GM12878 (cell line): Measurements from ENCODE around the gene SPATA19. TPM values are rescaled to one million over a fixed set of nuclear protein-coding genes. Genes with fewer than 3 reads are reported as not detected.

Source experiments
- ATAC-seq: fragments of 200-7000 bp; cut with Tn5 transposase; 3 replicates; pipeline ENCODE4 v1.9.1; 2020; ENCODE audit warnings: mild to moderate bottlenecking, moderate library complexity
- Bru-seq: library from RNA; stranded (reverse); fragments of 400-500 nt; gene quantifications from one replicate; lab custom pipeline; 2021; lab: Mats Ljungman, UMichigan
- BruChase-seq, 2 experiments: library from RNA; stranded (reverse); fragments of 400-500 nt; gene quantifications; one replicate each; lab custom pipeline; 2021; lab: Mats Ljungman, UMichigan
- BruUV-seq: library from RNA; stranded (reverse); fragments of 400-500 nt; replicated peaks from 2 replicates; lab custom pipeline; 2021; lab: Mats Ljungman, UMichigan
- CTCF ChIA-PET: fragments of 300-600 bp; sonication (Branson Sonifier 250); formaldehyde crosslinking; extraction: SDS; loops from one replicate; lab custom pipeline; 2021; ENCODE audit warnings: inconsistent platforms; lab: Yijun Ruan, JAX
- POLR2A ChIA-PET: fragments of 350-600 bp; formaldehyde crosslinking; extraction: SDS; loops from one replicate; lab custom pipeline; 2021; ENCODE audit warnings: inconsistent platforms; lab: Charles Lee
- RAD21 ChIA-PET: fragments of 300-600 bp; sonication (Branson Sonifier 250); formaldehyde crosslinking; loops from one replicate; lab custom pipeline; 2023; ENCODE audit warnings: antibody characterized with exemption; ENCODE audit not compliant: unreplicated experiment; lab: Charles Lee
- SMC1A ChIA-PET: fragments of 300-600 bp; sonication (Branson Sonifier 250); formaldehyde crosslinking; loops from one replicate; lab custom pipeline; 2023; ENCODE audit not compliant: unreplicated experiment, uncharacterized antibody; lab: Charles Lee
- DNase-seq: peaks from one replicate; pipeline ENCODE4 v3.0.0-alpha.2; 2011; ENCODE audit warnings: low read depth, low spot score
- FAIRE-seq: peaks from 3 replicates; lab custom pipeline; 2011; peaks lifted over from hg19 to GRCh38; lab: Jason Lieb, UNC
- H2AFZ ChIP-seq: 2 replicates; pipeline ENCODE4 v1.6.0; 2011; ENCODE audit warnings: low read depth, low read length, control low read depth; ENCODE audit not compliant: control insufficient read depth
- H3K27ac ChIP-seq: 2 replicates; pipeline ENCODE4 v1.5.1; 2011; ENCODE audit warnings: control low read depth; ENCODE audit not compliant: control insufficient read depth, insufficient read depth
- H3K27me3 ChIP-seq, 2 experiments: replicated peaks in 1 of 2; 2 replicates each; pipeline versions ENCODE4 v1.6.0 to v1.6.1; 2011; ENCODE audit warnings: low read length in 1 of 2; ENCODE audit not compliant: control insufficient read depth in 2 of 2, insufficient read depth in 2 of 2
- H3K36me3 ChIP-seq, 2 experiments: 2 replicates each; pipeline ENCODE4 v1.5.1; 2011; ENCODE audit warnings: low read length in 1 of 2; ENCODE audit not compliant: control insufficient read depth in 2 of 2, insufficient read depth in 2 of 2
- H3K4me1 ChIP-seq: 2 replicates; pipeline ENCODE4 v1.6.1; 2011; ENCODE audit warnings: mild to moderate bottlenecking, low read length, moderate library complexity, mixed read lengths; ENCODE audit not compliant: control insufficient read depth, insufficient read depth
- H3K4me2 ChIP-seq: 2 replicates; pipeline ENCODE4 v1.6.0; 2011; ENCODE audit warnings: control low read depth; ENCODE audit not compliant: control insufficient read depth, insufficient read depth
- H3K4me3 ChIP-seq: fragments of 200-600 bp; sonication (generic); 2 replicates; pipeline ENCODE4 v1.5.1; 2016
- H3K79me2 ChIP-seq: 2 replicates; pipeline ENCODE4 v1.6.0; 2011; ENCODE audit warnings: low read length; ENCODE audit not compliant: control insufficient read depth, insufficient read depth
- H3K9ac ChIP-seq: 2 replicates; pipeline ENCODE4 v1.8.0; 2011; ENCODE audit warnings: low read length, control low read depth, mixed read lengths; ENCODE audit not compliant: control insufficient read depth, insufficient read depth
- H3K9me3 ChIP-seq: replicated peaks from 3 replicates; pipeline ENCODE4 v1.5.1; 2011; ENCODE audit warnings: mild to moderate bottlenecking, low read length; ENCODE audit not compliant: control insufficient read depth, insufficient read depth
- H4K20me1 ChIP-seq: 2 replicates; pipeline ENCODE4 v1.6.0; 2011; ENCODE audit not compliant: control insufficient read depth, insufficient read depth
- CEBPB ChIP-seq, 2 experiments: fragments of 150-350 bp in 1 of 2; IDR thresholded peaks; 2 replicates each; pipeline ENCODE4 v1.6.1; 2012 to 2014; ENCODE audit warnings: low read depth in 2 of 2, low read length in 2 of 2, borderline replicate concordance in 1 of 2, inconsistent platforms in 1 of 2
- EGR1 ChIP-seq, 2 experiments: IDR thresholded peaks; 1 replicate in 1 of 2; 2 replicates in 1 of 2; pipeline ENCODE4 v1.6.1; 2011 to 2012; ENCODE audit warnings: low read depth in 2 of 2, low read length in 2 of 2, borderline replicate concordance in 1 of 2, mild to moderate bottlenecking in 1 of 2, moderate library complexity in 1 of 2
- ETV6 ChIP-seq, 2 experiments: fragments of 450-650 bp in 1 of 2; IDR thresholded peaks in 1 of 2; conservative IDR thresholded peaks in 1 of 2; 2 replicates each; pipeline ENCODE4 v1.6.1; 2014; ENCODE audit warnings: antibody characterized with exemption in 1 of 2, borderline replicate concordance in 1 of 2, low read depth in 1 of 2, mild to moderate bottlenecking in 1 of 2, moderate library complexity in 1 of 2
- HCFC1 ChIP-seq: fragments of 150-350 bp; IDR thresholded peaks from 2 replicates; pipeline ENCODE4 v1.6.1; 2014; ENCODE audit warnings: low read length
- HDAC2 ChIP-seq: fragments of 200-600 bp; sonication (generic); IDR thresholded peaks from 2 replicates; pipeline ENCODE4 v1.6.1; 2017
- MYB ChIP-seq: fragments of 150-350 bp; IDR thresholded peaks from 2 replicates; pipeline ENCODE4 v1.6.1; 2014; ENCODE audit warnings: mild to moderate bottlenecking, low read depth, low read length, borderline replicate concordance
- NKRF ChIP-seq: fragments of 450-650 bp; conservative IDR thresholded peaks from 2 replicates; pipeline ENCODE4 v1.6.1; 2017; ENCODE audit warnings: mild to moderate bottlenecking, moderate library complexity
- SPI1 ChIP-seq: IDR thresholded peaks from 2 replicates; pipeline ENCODE4 v1.6.1; 2011; ENCODE audit warnings: low read depth, mild to moderate bottlenecking, low read length, moderate library complexity, borderline replicate concordance; ENCODE audit not compliant: insufficient read depth
- SUZ12 ChIP-seq: fragments of 200-600 bp; sonication (generic); IDR thresholded peaks from one replicate; pipeline ENCODE4 v1.6.1; 2018; ENCODE audit warnings: antibody characterized with exemption, mild to moderate bottlenecking; ENCODE audit not compliant: unreplicated experiment
- TAF1 ChIP-seq: IDR thresholded peaks from 2 replicates; pipeline ENCODE4 v1.6.1; 2011; ENCODE audit warnings: mild to moderate bottlenecking, low read depth, low read length, borderline replicate concordance
- ZBTB33 ChIP-seq: fragments of 450-650 bp; IDR thresholded peaks from 2 replicates; pipeline ENCODE4 v1.6.1; 2017; ENCODE audit warnings: mild to moderate bottlenecking
- ZBTB40 ChIP-seq: fragments of 450-650 bp; IDR thresholded peaks from 2 replicates; pipeline ENCODE4 v1.6.1; 2016; ENCODE audit warnings: mild to moderate bottlenecking, moderate library complexity, borderline replicate concordance
- WGBS: methylation state at CpG from one replicate; pipeline ENCODE4 v1.1.6; 2016; ENCODE audit warnings: low lambda C conversion rate; ENCODE audit not compliant: insufficient replicate concordance, insufficient coverage; ENCODE audit errors: missing lambda C conversion rate; 5-methylcytosine and 5-hydroxymethylcytosine counted together
- in situ Hi-C: fragments of 300-500 bp; cut with MboI; formaldehyde crosslinking; loops from 9 replicates; pipeline ENCODE4 v1.14.3; 2018; ENCODE audit warnings: mixed read lengths
- intact Hi-C: fragments of 100-400 bp; cut with micrococcal nuclease; formaldehyde crosslinking; loops from one replicate; pipeline ENCODE4 v1.14.2; 2022; ENCODE audit not compliant: unreplicated experiment
- long read RNA-seq, 2 experiments: library from polyadenylated mRNA; unstranded; transcript quantifications; one replicate each; pipeline ENCODE4 v2.0.0, GENCODE V29; 2019 to 2020
- polyA minus RNA-seq, 3 experiments: library from RNA; depleted of rRNA, polyadenylated mRNA; stranded (reverse); fragments of >200 nt; gene quantifications; 2 replicates each; pipeline ENCODE4 v1.2.3, GENCODE V29; 2011
- polyA plus RNA-seq, 11 experiments: library from polyadenylated mRNA; depleted of rRNA in 4 of 11; unstranded in 6 of 11; stranded (reverse) in 5 of 11; fragments of >200 nt; fragmentation: Nextera tagmentation in 4 of 11; fragmentation: Illumina TruSeq in 1 of 11; extraction: Ambion mirVana in 4 of 11; extraction: Trizol in 1 of 11; gene quantifications; 1 replicate in 1 of 11; 2 replicates in 10 of 11; pipeline versions ENCODE4 v1.2.1 to v1.2.3, GENCODE V29; 2011 to 2016; ENCODE audit warnings: inconsistent platforms in 2 of 11, missing spikeins in 2 of 11, low read depth in 1 of 11
- total RNA-seq, 4 experiments: library from RNA; depleted of rRNA in 3 of 4; stranded (reverse); fragments of >200 nt in 3 of 4; fragmentation: Illumina TruSeq in 1 of 4; extraction: Trizol in 1 of 4; gene quantifications; 2 replicates each; pipeline versions ENCODE4 v1.2.1 to v1.2.3, GENCODE V29; 2013 to 2021

The SPATA19 gene
- total RNA-seq (2013; cell fraction: nucleolus; rRNA removed): not detected in 2 replicates
- not detected in 2 replicates for total RNA-seq (2014; rRNA removed)
- not detected in 2 replicates for total RNA-seq (2014; rRNA removed; fragmentation: Illumina TruSeq; extraction: Trizol)
- total RNA-seq (2021): not detected in 2 replicates
- not detected for polyA plus RNA-seq (2011; ENCODE audit: low read depth)
- polyA plus RNA-seq (2011; rRNA removed): not detected in 2 replicates
- not detected in 2 replicates for polyA plus RNA-seq (2011; cell fraction: cytosol; rRNA removed)
- polyA plus RNA-seq (2011; cell fraction: nucleus; rRNA removed): not detected in 2 replicates
- polyA plus RNA-seq (2012): not detected in 2 replicates
- not detected in 2 replicates for polyA plus RNA-seq (2014; fragmentation: Illumina TruSeq; extraction: Trizol)
- polyA plus RNA-seq (2014; fragmentation: Nextera tagmentation; extraction: Ambion mirVana): not detected
- polyA plus RNA-seq (2014; rRNA removed): not detected in 2 replicates
- not detected for polyA plus RNA-seq (2016; fragmentation: Nextera tagmentation; extraction: Ambion mirVana)
- not detected in 2 replicates for polyA minus RNA-seq (2011; rRNA and poly(A)+ RNA removed)
- not detected in 2 replicates for polyA minus RNA-seq (2011; cell fraction: cytosol; rRNA and poly(A)+ RNA removed)
- not detected in 2 replicates for polyA minus RNA-seq (2011; cell fraction: nucleus; rRNA and poly(A)+ RNA removed)
- Bru-seq, nascent RNA: not detected
- BruChase-seq, experiment 1, labeled RNA remaining after a 6-hour chase: percentile 13 among the genes with signal in this experiment
- not detected for BruChase-seq, experiment 2, labeled RNA remaining after a 2-hour chase
- long read RNA-seq, experiment 1: 0 reads
- long read RNA-seq, experiment 2: 0 reads

- in situ Hi-C loops: no loop called here
- POLR2A ChIA-PET: no interaction called here
- SMC1A ChIA-PET: no interaction called here
- no peaks in the 10 kb centered on the region; a peak in 1 of 4 replicates for H3K27me3 ChIP-seq
- intact Hi-C loops: no loop called here
- WGBS: 0% methylated on average over 2 of the region's 2 CpGs
- H3K27ac ChIP-seq: no peak within 1 kb of the TSS
- H3K4me1 ChIP-seq: no peaks in the 10 kb centered on the region
- CTCF ChIA-PET: interaction anchor here (1.1 kb wide), 1 partner anchor 10 kb away, joined by 3 read pairs; no protein-coding TSS in a partner anchor
- no peaks in the 10 kb centered on the region; the same call in 2 of the 3 replicates for H3K9me3 ChIP-seq
- no peak within 1 kb of the TSS for H3K4me2 ChIP-seq
- DNase-seq (no peak), FAIRE-seq (no peak), ATAC-seq (no peak)
- no peak within 1 kb of the TSS for H2AFZ ChIP-seq
- H3K4me3 ChIP-seq: no peak within 1 kb of the TSS
- H4K20me1 ChIP-seq: no peaks in the 10 kb centered on the region
- no peaks in the 10 kb centered on the region for H3K36me3 ChIP-seq
- no TSS peak for BruUV-seq
- no peak within 1 kb of the TSS for H3K9ac ChIP-seq
- RAD21 ChIA-PET: no interaction called here
- no peaks in the 10 kb centered on the region for H3K79me2 ChIP-seq
- no peak for TF ChIP-seq HDAC2
- TF ChIP-seq MYB: no peak
- TF ChIP-seq HCFC1: no peak
- no peak for TF ChIP-seq CEBPB (IDR thresholded peaks at IDR 0.05; ENCODE audit: borderline replicate concordance in 1 of 2, low read depth in 2 of 2, low read length in 2 of 2)
- no peak for TF ChIP-seq EGR1 (IDR thresholded peaks at IDR 0.05; ENCODE audit: borderline replicate concordance in 1 of 2, low read depth in 2 of 2, low read length in 2 of 2)
- TF ChIP-seq SUZ12: no peak
- no peak for TF ChIP-seq ZBTB40
- no peak for TF ChIP-seq ZBTB33
- TF ChIP-seq TAF1: no peak
- TF ChIP-seq NKRF: no peak
- TF ChIP-seq ETV6 (conservative IDR thresholded peaks at IDR 0.05 in 1 of 2, IDR thresholded peaks at IDR 0.05 in 1 of 2; ENCODE audit: borderline replicate concordance in 1 of 2, low read depth in 1 of 2): no peak
- no peak for TF ChIP-seq SPI1
Measured at GRCh38 chr11:133845413-133845812, at the start of gene SPATA19. TSS of gene SPATA19 (minus strand) at chr11:133845513. CDS start at chr11:133845446, 67 bp downstream.
